Activated T-cell treated with anti-CD3 and anti-CD28 coated beads, Interleukin-2, amount 50 U/mL, for 48 hours (primary cell): ENCODE results near the gene CST7.

ENCODE experiments used
- DNase-seq, 2 experiments: peaks; one replicate each; pipeline ENCODE4 v3.0.0-alpha.2; 2020

Gene CST7

DNA sequence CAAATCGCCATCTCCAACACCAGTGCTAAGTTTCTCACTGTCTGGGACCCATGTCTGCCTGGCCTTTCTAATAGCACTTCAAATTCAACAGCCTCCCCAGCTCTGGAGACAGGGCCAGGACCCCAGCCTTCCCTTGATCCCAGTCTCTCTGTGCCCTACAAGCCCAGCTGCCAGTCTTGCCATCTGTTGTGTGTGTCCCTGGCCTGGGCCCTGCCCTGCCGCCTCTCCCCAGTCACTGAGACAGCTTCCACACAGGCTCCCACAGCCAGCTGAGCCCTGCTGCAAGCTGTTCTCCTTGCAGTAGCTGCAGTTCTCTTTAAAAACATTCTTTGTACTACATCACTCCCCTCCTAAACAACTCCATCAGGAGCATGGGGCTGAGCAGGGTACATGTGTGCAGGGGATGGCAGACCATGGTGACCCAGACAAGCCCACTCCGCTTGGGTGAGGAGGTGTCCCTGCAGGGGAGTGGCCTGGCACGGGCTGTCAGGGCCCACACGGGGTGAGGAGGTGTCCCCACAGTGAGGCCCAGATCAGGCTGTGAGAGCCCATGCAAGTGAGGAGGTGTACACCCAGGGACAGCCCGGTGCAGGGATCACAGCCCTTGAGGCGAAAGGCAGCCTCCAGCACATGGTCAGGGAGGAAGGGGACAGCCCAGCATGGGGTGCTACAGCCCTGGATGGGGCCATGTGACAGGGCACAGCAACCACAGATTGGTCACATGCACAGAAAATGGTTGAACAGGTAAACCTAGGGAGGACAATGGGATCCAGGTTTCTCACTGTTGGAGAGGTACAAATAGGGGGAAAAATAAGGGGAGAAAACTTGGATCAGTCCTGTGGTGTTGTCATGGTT is 16.2 kb downstream of the CST7 start:
- DNase-seq = no peak

DNA sequence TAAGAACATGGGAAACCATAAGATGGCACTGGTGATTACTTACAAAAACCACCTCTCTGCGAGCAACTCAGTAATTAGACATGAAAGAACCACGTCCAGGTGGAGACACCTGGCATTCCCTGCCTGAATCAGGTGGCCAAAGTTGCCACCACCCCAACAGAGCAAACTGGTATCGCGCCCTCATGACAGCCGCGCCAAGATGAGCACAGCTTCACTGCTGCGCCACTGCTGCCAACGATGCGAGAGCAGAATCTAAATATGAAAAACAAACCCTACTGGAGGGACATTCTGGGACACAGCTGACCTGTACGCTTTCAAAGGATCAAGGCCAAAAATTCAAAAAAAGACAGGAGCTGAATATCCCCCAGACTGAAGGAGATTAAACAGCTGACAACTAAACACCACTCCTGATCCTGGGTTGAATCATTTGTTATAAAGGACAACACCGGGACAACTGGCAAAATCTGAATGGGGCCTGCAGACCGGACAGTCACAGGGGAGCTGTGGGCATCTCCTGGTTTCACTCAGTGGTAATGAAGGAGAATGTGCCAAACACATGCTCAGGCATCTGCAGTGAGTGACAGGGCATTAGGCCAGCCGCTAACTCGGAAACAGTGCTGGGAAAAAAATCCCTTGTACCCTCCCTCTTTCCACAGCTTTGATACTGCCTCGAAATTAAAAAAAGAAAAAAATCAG is 17.4 kb downstream of the CST7 start:
- DNase-seq = no peak

GRCh38 chr20:24968278-24968800 is 19.3 kb downstream of the CST7 start:
- no peak for DNase-seq

DNA sequence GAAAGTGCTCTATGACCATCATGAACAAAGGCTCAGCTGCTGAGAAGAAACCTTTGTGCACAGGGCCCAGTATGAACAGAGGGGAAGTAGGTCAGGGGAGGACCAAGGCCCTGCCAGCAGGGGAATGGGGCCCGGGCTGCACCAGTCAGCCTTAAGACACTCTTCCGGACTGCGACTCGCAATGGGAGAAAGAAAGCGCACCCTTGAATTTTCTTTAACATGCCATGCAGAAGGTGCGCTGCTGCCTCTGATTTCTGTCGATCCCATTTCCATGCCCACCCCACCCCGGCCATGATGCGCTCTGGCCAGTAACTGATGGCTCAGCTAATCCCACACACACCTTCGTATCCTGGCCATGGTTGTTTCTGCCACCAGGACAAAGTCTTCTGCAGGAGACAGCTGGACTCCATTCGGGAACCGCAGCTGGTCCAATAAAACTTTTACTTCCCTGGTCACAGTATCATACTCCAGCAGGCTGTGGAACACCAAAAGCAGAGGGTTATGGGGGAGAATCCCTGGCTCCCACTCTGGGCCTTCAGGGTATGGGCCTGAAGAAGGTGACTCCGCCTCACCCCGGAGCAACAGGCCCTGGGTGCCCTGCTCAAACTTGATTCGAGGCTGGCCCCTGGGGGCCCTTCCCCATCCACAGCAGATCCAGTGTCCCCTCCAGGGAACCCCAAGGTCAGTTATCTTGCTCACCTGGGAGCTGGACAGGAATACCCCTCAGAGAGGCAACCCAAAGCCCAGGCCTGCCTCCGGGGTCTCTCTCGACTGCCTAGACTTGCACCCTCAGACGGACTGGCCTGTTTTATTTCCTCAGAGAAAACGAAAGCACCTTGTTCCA is 20.3 kb downstream of the CST7 start:
- DNase-seq = no peak

DNA sequence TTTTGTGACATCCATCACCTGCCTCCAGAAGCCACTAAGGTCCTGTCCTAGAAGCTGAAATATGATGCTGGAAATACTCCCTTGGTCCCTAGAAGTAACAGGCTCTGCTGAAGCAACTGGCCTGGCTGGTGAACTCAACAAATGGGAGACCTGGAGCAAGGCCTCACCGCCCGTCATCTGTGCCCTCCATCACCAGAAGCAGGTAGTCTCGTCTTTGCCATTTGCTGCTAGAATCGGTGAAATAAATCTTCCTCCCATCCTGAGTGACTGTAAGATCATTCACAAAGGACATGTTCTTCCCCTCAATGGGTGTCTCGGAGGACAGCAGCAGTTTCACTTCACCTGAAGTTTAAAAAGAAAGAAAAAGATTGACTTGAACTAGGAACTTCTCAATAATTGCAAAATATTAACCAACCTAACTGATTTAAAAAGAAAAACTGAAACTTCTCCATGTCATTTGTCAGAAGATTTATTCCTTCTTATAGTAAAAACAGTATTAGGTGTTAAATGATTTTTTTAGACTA is 21.0 kb downstream of the CST7 start:
- peak in 1 of 2 experiments; percentile 10 for DNase-seq

GRCh38 chr20:24970754-24971153 is 21.7 kb downstream of the CST7 start:
- DNase-seq = peak in 1 of 2 experiments; percentile 7

GRCh38 chr20:24971376-24972101 is 22.5 kb downstream of the CST7 start:
- peak in 1 of 2 experiments; percentile 8 for DNase-seq

- peak; percentile 11 to 12 for DNase-seq
Observed at GRCh38 chr20:24972341-24972740, 23.3 kb downstream of the CST7 start.

GRCh38 chr20:24977336-24977735 is 28.3 kb downstream of the CST7 start:
- DNase-seq = peak in 1 of 2 experiments; percentile 3

DNA sequence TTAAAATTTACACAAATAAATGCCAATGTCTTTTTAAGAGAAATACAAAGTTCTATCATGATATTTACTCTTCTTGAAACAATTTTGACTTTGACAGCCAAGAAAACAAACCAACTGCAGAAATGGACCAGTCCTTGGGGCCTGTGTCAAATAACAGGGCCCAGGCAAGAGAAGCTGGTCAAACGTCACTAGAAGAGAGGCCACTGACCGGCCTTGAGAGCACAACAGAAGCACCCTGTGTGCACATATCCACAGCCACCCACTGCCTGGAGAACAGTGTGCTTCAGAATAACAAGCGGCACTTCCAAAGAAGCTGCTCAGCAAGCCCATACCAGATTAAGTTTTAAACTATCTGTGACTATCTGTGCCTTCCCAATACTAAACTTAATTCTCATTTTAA is 28.7 kb downstream of the CST7 start:
- peak in 1 of 2 experiments; percentile 2 for DNase-seq

DNA sequence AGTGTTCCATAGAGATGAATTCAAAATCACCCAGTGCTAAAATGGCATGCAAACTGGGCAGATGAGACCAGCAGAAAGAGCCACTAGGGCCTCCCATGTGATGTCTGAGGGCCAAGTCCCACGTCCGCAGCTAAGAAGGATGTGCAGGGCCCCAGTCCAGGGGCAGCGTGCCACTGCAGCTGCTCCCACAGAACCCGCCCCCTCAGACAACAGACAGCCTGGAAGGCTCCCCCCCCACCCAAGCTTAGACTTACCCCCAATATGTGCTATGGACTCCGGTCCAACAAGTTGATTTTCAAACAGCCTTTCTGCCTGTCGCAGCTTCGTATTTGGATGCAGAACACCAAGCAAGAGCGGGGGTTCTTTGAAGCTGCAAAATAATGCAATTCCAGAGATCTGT is 29.4 kb downstream of the CST7 start:
- no peak for DNase-seq

DNA sequence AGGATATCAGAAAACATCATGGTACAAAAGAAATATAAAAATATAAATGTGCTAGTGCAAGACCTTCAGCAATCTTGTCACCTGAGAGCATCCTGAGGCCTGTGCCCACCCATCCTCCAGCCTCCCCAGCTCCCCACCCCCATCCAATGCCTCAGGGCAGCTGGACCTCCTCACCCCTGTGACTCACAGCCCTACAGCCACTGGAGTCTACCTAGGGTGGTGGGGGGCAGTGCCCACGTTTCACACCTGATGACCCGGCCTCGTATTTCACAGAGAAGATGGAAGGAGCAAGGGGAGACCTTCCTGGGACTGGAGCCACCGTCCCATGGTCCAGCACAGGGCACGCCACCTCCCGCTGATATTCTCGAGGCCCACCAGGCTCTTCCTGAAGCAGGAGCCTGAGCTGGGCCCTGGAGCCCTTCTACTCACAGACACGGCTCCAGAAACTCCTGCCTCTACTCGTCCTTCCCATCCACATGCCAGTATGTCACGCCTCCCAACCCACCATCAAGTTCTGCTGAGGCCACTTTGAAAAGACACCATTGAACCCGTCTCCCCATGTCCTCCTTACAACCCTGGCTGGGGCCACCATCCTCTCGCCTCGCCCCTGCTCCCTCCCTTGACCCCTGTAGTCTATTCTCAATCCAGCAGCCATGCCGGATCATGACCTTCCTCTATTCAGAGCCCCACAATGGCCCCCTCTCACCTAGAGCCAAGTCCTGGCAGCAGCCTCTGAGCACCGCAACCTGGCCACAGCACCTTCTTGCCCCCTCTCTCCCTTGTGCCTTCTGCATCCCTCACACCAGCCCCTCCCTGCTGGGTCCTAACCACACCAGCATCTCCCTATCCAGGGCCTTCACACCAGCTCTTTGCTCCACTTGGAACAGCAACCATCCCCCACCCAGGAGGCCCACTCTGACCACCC is 30.2 kb downstream of the CST7 start:
- DNase-seq = peak in 1 of 2 experiments; percentile 5

DNA sequence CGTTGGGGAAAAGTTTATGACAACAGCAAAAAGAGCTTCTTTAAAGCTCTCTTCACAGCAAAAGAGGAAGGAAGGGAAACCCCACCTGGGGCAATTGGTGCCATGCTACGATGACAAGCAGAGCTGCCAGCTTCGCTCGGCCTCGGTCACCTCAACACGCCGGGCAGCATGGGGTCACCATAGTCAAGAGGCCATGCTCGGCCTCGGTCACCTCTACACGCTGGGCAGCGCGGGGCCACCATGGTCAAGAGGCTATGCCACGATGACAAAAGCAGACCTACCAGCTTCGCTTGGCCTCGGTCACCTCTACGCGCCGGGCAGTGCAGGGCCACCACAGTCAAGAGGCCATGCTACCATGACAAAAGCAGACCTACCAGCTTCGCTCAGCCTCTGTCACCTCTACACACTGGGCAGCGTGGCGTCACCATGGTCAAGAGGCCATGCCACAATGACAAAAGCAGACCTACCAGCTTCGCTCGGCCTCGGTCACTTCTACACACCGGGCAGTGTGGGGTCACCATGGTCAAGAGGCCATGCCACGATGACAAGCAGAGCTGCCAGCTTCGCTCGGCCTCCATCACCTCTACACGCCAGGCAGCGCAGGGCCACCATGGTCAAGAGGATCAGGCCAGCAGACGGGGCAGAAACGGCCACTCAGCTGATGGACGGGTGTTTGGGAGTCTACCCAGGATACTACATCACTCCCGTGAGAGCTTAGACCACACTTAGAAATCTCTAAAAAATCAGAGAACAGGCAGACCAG is 31.4 kb downstream of the CST7 start:
- DNase-seq = peak in 1 of 2 experiments; percentile 4

- peak in 1 of 2 experiments; percentile 3 for DNase-seq
Observed at GRCh38 chr20:24981282-24981681, 32.2 kb downstream of the CST7 start.

- peak; percentile 16 to 20 for DNase-seq
Observed at GRCh38 chr20:24981790-24982189, 32.7 kb downstream of the CST7 start.

DNA sequence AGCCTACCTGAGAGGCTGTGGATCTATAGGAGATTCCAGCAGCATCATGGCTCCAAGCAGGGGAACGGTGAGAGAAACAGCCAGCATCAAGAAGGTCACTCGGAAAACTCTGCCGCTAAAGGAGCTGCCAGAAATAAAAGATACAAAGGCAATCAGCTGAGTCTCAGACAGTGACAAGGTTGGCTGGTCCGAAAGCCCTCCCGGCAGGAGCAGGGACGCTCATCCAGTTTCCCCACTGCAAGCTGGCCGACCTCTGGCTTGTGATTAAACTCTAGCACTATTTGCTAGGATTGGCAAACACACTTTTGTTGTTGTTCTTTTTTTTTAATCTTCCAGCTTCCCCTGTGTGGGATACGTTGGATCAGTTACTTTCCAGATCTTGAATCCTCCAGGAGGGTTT is 34.8 kb downstream of the CST7 start:
- no peak for DNase-seq

GRCh38 chr20:24984961-24985640 is 36.0 kb downstream of the CST7 start:
- peak in 1 of 2 experiments; percentile 7 for DNase-seq

GRCh38 chr20:24985802-24986201 is 36.7 kb downstream of the CST7 start:
- peak in 1 of 2 experiments; percentile 10 for DNase-seq

DNA sequence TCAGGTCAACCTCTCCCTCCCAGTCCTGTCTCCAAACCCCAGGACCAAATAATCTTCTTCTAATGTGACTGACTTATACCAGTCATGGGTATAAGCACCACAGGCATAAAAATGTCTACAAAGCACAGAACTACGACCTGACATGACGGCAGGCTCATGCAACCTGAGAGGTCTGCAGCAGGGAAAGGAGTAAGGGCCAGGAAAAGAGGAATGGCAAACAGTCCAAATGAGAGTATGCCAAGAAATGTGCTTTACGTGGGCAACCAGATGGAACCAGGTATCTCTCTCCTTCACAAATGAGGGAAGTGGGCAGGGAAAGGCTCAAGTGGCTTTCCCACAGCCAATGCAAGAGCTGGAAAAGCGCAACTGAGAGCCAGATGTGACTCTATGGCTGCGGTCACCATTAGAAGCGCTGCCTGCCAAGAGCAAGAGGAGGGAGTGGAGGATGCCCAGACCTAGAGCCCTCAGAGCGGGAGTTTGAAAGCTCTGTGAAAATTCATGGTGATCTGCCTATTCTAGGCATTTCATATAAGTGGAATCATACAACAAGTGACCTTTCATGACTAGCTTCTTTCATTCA is 37.5 kb downstream of the CST7 start:
- peak in 1 of 2 experiments; percentile 6 for DNase-seq
